SK-N-SH treated with all-trans-retinoic acid at 6 μM for 48 hours (cell line): ENCODE results near the gene WDR5.

Source experiments
- TOX ChIP-seq: fragments of 250-450 bp; sonication (Bioruptor Pico); IDR thresholded peaks from 2 replicates; pipeline ENCODE4 v1.8.0; 2021; ENCODE audit warnings: mild to moderate bottlenecking, moderate library complexity, borderline replicate concordance
- ZFP3 ChIP-seq: fragments of 250-450 bp; sonication (Bioruptor Pico); IDR thresholded peaks from 2 replicates; pipeline ENCODE4 v1.5.0; 2020; ENCODE audit warnings: mild to moderate bottlenecking, moderate library complexity

GRCh38 chr9:134158242-134158641 lies 22.4 kb downstream of the WDR5 start:
- TF ChIP-seq TOX (no peak), ZFP3 (CRISPR knock-in tag) (no peak)
